Measurements from ENCODE around the gene APRT. TPM values are rescaled to one million over a fixed set of nuclear protein-coding genes. Genes with fewer than 3 reads are reported as not detected.

The APRT gene
- polyA plus RNA-seq, 1 experiment = 152 TPM

- H3K4me3 ChIP-seq (ENCODE audit: low read depth, low read length) = no peak overlapping the region
- H3K27me3 ChIP-seq (ENCODE audit: control insufficient read depth, insufficient read depth, low read length) = no peaks in the 10 kb centered on the region
- no peak for DNase-seq (ENCODE audit: low read depth)
- ChIA-PET POLR2A (no interaction called here), CTCF (interaction anchor here (0.8 kb wide), 1 partner anchor 27 kb away, joined by 3 read pairs; no protein-coding TSS in a partner anchor)
- H3K36me3 ChIP-seq (ENCODE audit: control insufficient read depth, insufficient read depth, low read length) = peaks cover 27% of the 10 kb centered on the region
- TF ChIP-seq, protein P1, sequence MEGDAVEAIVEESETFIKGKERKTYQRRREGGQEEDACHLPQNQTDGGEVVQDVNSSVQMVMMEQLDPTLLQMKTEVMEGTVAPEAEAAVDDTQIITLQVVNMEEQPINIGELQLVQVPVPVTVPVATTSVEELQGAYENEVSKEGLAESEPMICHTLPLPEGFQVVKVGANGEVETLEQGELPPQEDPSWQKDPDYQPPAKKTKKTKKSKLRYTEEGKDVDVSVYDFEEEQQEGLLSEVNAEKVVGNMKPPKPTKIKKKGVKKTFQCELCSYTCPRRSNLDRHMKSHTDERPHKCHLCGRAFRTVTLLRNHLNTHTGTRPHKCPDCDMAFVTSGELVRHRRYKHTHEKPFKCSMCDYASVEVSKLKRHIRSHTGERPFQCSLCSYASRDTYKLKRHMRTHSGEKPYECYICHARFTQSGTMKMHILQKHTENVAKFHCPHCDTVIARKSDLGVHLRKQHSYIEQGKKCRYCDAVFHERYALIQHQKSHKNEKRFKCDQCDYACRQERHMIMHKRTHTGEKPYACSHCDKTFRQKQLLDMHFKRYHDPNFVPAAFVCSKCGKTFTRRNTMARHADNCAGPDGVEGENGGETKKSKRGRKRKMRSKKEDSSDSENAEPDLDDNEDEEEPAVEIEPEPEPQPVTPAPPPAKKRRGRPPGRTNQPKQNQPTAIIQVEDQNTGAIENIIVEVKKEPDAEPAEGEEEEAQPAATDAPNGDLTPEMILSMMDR (IDR thresholded peaks at IDR 0.05; ENCODE audit: insufficient read depth, low read depth, low read length) = no peak
These were observed 27.4 kb upstream of the APRT start for GRCh38 chr16:88839026-88839529.

- TF ChIP-seq, protein P1 (IDR thresholded peaks at IDR 0.05; ENCODE audit: insufficient read depth, low read depth, low read length) = no peak
- DNase-seq (ENCODE audit: low read depth) = no peak
- Histone ChIP-seq H3K27me3 (ENCODE audit: control insufficient read depth, insufficient read depth, low read length) (no peaks in the 10 kb centered on the region), H3K4me3 (ENCODE audit: low read depth, low read length) (no peak overlapping the region), H3K36me3 (ENCODE audit: control insufficient read depth, insufficient read depth, low read length) (peaks cover 27% of the 10 kb centered on the region)
- ChIA-PET POLR2A (no interaction called here), CTCF (interaction anchor here (0.8 kb wide), 1 partner anchor 26 kb away, joined by 3 read pairs; no protein-coding TSS in a partner anchor)
These were observed 26.8 kb upstream of the APRT start for GRCh38 chr16:88838566-88838965.

GRCh38 chr16:88837806-88838205 lies 26.1 kb upstream of the APRT start:
- CTCF ChIA-PET = no interaction called here

DNA sequence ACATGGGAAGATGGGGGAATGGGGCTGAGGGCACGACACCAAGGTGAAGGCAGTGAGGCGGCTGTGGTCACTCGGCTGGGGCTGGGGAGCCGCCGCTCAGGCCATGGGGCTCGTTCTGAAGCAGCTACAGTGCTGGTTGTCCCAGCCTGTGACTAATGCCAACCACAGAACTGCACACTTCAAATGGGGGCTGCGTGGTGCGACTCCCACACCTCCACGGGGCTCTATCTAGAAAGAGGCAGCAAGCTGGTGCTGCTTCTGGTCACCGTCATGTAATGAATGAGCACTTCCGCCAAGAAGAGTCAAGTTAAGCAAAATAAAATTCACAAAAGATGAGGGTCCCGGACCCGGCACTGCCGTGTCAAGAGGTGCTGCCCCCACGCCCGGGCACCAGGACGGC lies 25.1 kb upstream of the APRT start:
- POLR2A ChIA-PET = no interaction called here
- peaks cover 23% of the 10 kb centered on the region for H3K36me3 ChIP-seq (ENCODE audit: control insufficient read depth, insufficient read depth, low read length)
- no peaks in the 10 kb centered on the region for H3K27me3 ChIP-seq (ENCODE audit: control insufficient read depth, insufficient read depth, low read length)
- no peak overlapping the region for H3K4me3 ChIP-seq (ENCODE audit: low read depth, low read length)
- CTCF ChIA-PET = no interaction called here
- DNase-seq (ENCODE audit: low read depth) = no peak
- TF ChIP-seq, protein P1 (IDR thresholded peaks at IDR 0.05; ENCODE audit: insufficient read depth, low read depth, low read length) = no peak

More at GRCh38 chr16:88837806-88838205, 26.1 kb upstream of the APRT start:
- no peak overlapping the region for H3K4me3 ChIP-seq (ENCODE audit: low read depth, low read length)
- DNase-seq (ENCODE audit: low read depth) = no peak
- TF ChIP-seq, protein P1 (IDR thresholded peaks at IDR 0.05; ENCODE audit: insufficient read depth, low read depth, low read length) = no peak
- POLR2A ChIA-PET = no interaction called here
- H3K36me3 ChIP-seq (ENCODE audit: control insufficient read depth, insufficient read depth, low read length) = peaks cover 24% of the 10 kb centered on the region
- H3K27me3 ChIP-seq (ENCODE audit: control insufficient read depth, insufficient read depth, low read length) = no peaks in the 10 kb centered on the region

GRCh38 chr16:88835818-88836217 lies 24.1 kb upstream of the APRT start:
- TF ChIP-seq, protein P1 (IDR thresholded peaks at IDR 0.05; ENCODE audit: insufficient read depth, low read depth, low read length) = no peak
- DNase-seq (ENCODE audit: low read depth) = no peak
- H3K36me3 ChIP-seq (ENCODE audit: control insufficient read depth, insufficient read depth, low read length) = peaks cover 22% of the 10 kb centered on the region
- H3K4me3 ChIP-seq (ENCODE audit: low read depth, low read length) = no peak overlapping the region
- H3K27me3 ChIP-seq (ENCODE audit: control insufficient read depth, insufficient read depth, low read length) = no peaks in the 10 kb centered on the region
- ChIA-PET POLR2A (no interaction called here), CTCF (no interaction called here)

Measured in BJ (cell line).